Gastrocnemius medialis (tissue), 4 donors: ENCODE measurements around the gene GNAS-AS1.

Experiments
- POLR2A ChIP-seq, 2 donors: fragments of 450-650 bp; IDR thresholded peaks; one replicate each; pipeline ENCODE4 v1.6.1; 2017; ENCODE audit warnings: antibody characterized with exemption in 2 of 2, mild to moderate bottlenecking in 2 of 2, moderate library complexity in 2 of 2
- TF ChIP-seq, protein P1 (sequence below), 5 experiments: fragments of 450-650 bp in 3 of 5; fragments of 200-600 bp in 2 of 5; sonication (generic) in 2 of 5; IDR thresholded peaks in 4 of 5; conservative IDR thresholded peaks in 1 of 5; 1 replicate in 4 of 5; 2 replicates in 1 of 5; pipeline ENCODE4 v1.5.1; 2016 to 2019; ENCODE audit warnings: antibody characterized with exemption in 5 of 5, mild to moderate bottlenecking in 3 of 5, moderate library complexity in 3 of 5

DNA sequence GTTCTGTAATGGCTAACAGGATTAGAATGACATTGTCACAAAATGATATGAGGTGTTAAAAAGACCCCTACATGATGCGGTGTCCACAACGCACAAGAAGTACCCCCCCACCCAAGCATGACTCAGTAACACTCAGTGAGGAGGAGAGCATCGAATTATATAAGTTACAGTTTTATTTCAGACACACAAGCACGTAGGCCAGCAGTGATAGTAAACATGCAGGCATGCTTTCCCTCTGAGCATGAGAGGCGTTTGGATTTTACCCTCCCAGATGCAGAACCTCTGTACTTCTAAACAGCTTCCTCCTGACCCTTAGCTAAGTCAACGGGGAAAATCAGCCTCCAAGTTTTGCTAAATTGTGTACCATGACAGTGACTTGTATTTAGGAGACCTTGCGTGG is 25.7 kb upstream of the GNAS-AS1 start:
- TF ChIP-seq, protein P1, sequence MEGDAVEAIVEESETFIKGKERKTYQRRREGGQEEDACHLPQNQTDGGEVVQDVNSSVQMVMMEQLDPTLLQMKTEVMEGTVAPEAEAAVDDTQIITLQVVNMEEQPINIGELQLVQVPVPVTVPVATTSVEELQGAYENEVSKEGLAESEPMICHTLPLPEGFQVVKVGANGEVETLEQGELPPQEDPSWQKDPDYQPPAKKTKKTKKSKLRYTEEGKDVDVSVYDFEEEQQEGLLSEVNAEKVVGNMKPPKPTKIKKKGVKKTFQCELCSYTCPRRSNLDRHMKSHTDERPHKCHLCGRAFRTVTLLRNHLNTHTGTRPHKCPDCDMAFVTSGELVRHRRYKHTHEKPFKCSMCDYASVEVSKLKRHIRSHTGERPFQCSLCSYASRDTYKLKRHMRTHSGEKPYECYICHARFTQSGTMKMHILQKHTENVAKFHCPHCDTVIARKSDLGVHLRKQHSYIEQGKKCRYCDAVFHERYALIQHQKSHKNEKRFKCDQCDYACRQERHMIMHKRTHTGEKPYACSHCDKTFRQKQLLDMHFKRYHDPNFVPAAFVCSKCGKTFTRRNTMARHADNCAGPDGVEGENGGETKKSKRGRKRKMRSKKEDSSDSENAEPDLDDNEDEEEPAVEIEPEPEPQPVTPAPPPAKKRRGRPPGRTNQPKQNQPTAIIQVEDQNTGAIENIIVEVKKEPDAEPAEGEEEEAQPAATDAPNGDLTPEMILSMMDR (IDR thresholded peaks at IDR 0.05 in 4 of 5, conservative IDR thresholded peaks at IDR 0.05 in 1 of 5), result no peak
- no peak for TF ChIP-seq POLR2A (IDR thresholded peaks at IDR 0.05)
